NCI-H146 treated with DMSO at 0.1 percent for 48 hours (cell line): ENCODE results near the gene SLC22A13.
"Not testable (repeated sequence)": the region's sequence is repeated elsewhere in the genome, so short reads cannot be mapped to it uniquely, and the experiment has no call there.

Source experiments
- DNase-seq: peaks from one replicate; lab custom pipeline; 2025; ENCODE audit not compliant: unreplicated experiment; lab: John Stamatoyannopoulos, UW

The SLC22A13 gene

GRCh38 chr3:38264353-38264771, 1.2 kb upstream of the SLC22A13 start:
- DNase-seq = no peak

- DNase-seq = no peak
Measured at GRCh38 chr3:38264779-38265178, 833 bp upstream of the SLC22A13 start.

GRCh38 chr3:38266810-38267209, 1.2 kb downstream of the SLC22A13 start:
- DNase-seq = no peak

- no peak for DNase-seq
Measured at GRCh38 chr3:38267662-38268061, 2.0 kb downstream of the SLC22A13 start.

- DNase-seq = no peak
Measured at GRCh38 chr3:38268087-38268486, 2.5 kb downstream of the SLC22A13 start.

- DNase-seq = no peak
Measured at GRCh38 chr3:38268522-38268921, 2.9 kb downstream of the SLC22A13 start.

GRCh38 chr3:38270606-38271005, 5.0 kb downstream of the SLC22A13 start:
- DNase-seq = no peak

GRCh38 chr3:38271553-38271952, 5.9 kb downstream of the SLC22A13 start:
- DNase-seq = no peak

GRCh38 chr3:38274864-38275649, 9.4 kb downstream of the SLC22A13 start:
- DNase-seq = no peak

GRCh38 chr3:38275658-38276057, 10.0 kb downstream of the SLC22A13 start:
- DNase-seq = no peak

GRCh38 chr3:38276081-38276916, 10.7 kb downstream of the SLC22A13 start:
- no peak for DNase-seq

- no peak for DNase-seq
Measured at GRCh38 chr3:38276917-38277630, 11.5 kb downstream of the SLC22A13 start.

GRCh38 chr3:38278841-38279240, 13.2 kb downstream of the SLC22A13 start:
- DNase-seq = no peak

GRCh38 chr3:38281895-38282686, 16.5 kb downstream of the SLC22A13 start, which contains the start of gene SLC22A14:
Gene SLC22A14 (plus strand): TSS chr3:38282294. CDS start chr3:38306027, 23,733 bp downstream.
- DNase-seq = no peak

GRCh38 chr3:38283810-38284755, 18.5 kb downstream of the SLC22A13 start:
- no peak for DNase-seq

- no peak for DNase-seq
Measured at GRCh38 chr3:38284756-38285150, 19.1 kb downstream of the SLC22A13 start.

- DNase-seq = not testable (repeated sequence)
Measured at GRCh38 chr3:38289286-38290217, 23.9 kb downstream of the SLC22A13 start.

GRCh38 chr3:38297053-38297452, 31.4 kb downstream of the SLC22A13 start:
- not testable (repeated sequence) for DNase-seq
